ENCODE measurements around the gene FHDC1.

DNA sequence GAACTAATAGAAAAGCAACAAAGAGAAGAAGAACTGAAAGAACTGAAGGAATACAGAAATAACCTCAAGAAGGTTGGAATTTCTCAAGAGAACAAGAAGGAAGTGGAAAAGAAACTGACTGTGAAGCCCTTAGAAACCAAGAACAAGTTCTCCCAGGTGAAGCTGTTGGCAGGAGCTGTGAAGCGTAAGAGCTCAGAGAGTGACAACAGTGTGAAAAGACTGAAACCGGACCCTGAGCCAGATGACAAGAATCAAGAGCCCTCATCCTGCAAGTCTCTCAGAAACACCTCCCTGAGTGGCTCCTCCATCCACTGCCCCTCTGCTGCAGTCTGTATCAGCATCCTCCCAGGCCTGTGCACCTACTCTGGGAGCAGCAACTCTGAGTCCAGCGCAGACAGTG is 8.4 kb upstream of the FHDC1 start:
- TF ChIP-seq POLR2A (IDR thresholded peaks at IDR 0.05) (no peak), CTCF (IDR thresholded peaks at IDR 0.05) (no peak), POLR2AphosphoS5 (IDR thresholded peaks at IDR 0.05) (no peak)
